ENCODE results near the gene ARHGEF39. TPM values are rescaled to one million over a fixed set of nuclear protein-coding genes. Genes with fewer than 3 reads are reported as not detected.
"Not testable (repeated sequence)": the region's sequence is repeated elsewhere in the genome, so short reads cannot be mapped to it uniquely, and the experiment has no call there.

The ARHGEF39 gene
- polyA plus RNA-seq, 3 donors from 2014 or later: 0.92 to 1.9 (median 1.1) TPM

DNA sequence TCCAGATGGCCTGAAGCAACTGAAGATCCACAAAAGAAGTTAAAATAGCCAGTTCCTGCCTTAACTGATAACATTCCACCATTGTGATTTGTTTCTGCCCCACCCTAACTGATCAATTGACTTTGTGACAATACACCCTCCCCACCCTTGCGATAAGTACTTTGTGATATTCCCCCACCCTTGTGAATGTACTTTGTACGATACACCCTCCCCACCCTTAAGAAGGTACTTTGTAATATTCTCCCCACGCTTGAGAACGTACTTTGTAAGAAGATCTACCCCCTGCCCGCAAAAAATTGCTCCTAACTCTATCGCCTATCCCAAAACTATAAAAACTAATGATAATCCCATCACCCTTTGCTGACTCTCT lies 28.1 kb downstream of the ARHGEF39 start:
- Mint-ChIP-seq H3K4me3 (peak overlapping the region; percentile 71 to 91 (median 76)), H3K4me1 (peaks cover 71 to 75% of the 10 kb centered on the region in 2 donors), H3K27ac (peak overlapping the region; percentile 95 to 98 (median 97)), H3K36me3 (peaks cover 6 to 22% (median 11%) of the 10 kb centered on the region in 3 donors)
- not testable (repeated sequence) for H3K27me3 Mint-ChIP-seq (ENCODE audit: low read depth in 3 of 3); DNase-seq; H3K9me3 Mint-ChIP-seq

DNA sequence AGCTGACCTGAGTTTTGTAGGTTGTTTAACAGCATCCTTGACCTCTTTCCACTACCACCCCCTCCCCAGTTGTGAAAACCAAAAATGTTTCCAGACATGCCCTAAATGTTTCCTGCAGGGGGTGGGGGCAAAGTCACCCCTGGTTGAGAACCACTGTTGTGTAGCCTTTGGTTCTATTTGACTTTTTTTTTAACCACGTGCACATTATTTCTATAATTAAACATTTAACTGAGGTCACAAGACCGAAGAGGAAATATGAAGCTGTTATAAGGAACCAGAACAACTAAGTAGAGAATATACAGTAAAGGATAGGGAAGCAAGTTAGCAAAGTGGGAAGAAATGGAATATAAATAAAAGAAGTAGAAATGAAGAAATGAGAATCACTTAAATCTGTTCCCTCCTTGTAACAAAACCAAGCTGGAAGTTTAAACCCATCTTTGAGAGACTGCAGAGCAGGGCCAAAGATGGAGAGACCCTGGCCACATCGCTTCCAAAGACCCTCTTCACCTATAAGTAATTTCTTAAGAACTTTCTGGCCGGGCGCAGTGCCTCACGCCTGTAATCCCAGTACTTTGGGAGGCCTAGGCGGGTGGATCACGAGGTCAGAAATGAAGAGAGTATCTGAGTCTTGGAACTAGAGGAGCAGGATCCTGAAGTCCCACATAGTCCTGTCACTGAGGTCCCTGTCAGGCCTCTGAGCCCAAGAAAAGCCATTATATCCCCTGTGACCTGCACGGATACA lies 28.7 kb downstream of the ARHGEF39 start:
- H3K4me1 Mint-ChIP-seq: peaks cover 65 to 69% of the 10 kb centered on the region in 2 donors
- H3K4me3 Mint-ChIP-seq: peak overlapping the region; percentile 71 to 91 (median 76)
- peak in 2 of 3 donors; percentile 26 to 28 for DNase-seq
- H3K9me3 Mint-ChIP-seq: no peaks in the 10 kb centered on the region
- H3K27ac Mint-ChIP-seq: peak overlapping the region; percentile 95 to 98 (median 97)
- H3K27me3 Mint-ChIP-seq (ENCODE audit: low read depth in 3 of 3): peaks cover 0 to 3% (median 0%) of the 10 kb centered on the region in 3 donors
- H3K36me3 Mint-ChIP-seq: peaks cover 6 to 22% (median 11%) of the 10 kb centered on the region in 3 donors

DNA sequence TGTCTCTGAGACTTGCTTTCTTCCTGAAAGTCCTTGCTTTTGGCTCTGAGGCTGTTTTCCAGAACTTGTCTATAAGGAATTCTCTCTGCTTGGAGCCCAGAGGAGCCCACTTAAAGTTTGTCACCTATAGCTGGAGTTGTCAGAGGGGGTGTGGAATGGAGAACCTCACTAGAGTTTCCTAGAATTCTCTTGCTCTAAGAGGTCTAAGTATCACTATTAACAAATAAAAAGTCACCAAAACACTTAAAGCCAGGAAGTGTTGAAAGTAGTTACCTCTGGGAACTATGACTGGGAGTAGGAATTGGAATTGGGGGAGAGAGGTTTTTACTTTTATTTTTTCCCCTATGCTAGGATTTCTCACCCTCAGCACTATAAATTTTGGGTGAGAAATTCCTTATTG lies 29.3 kb downstream of the ARHGEF39 start:
- no peak for DNase-seq
- peak overlapping the region; percentile 71 to 91 (median 76) for H3K4me3 Mint-ChIP-seq
- H3K9me3 Mint-ChIP-seq: no peaks in the 10 kb centered on the region
- peak overlapping the region; percentile 95 to 98 (median 97) for H3K27ac Mint-ChIP-seq
- H3K27me3 Mint-ChIP-seq (ENCODE audit: low read depth in 3 of 3): peaks cover 0 to 3% (median 0%) of the 10 kb centered on the region in 3 donors
- H3K36me3 Mint-ChIP-seq: peaks cover 4 to 22% (median 7%) of the 10 kb centered on the region in 3 donors
- H3K4me1 Mint-ChIP-seq: peaks cover 60 to 63% of the 10 kb centered on the region in 2 donors

DNA sequence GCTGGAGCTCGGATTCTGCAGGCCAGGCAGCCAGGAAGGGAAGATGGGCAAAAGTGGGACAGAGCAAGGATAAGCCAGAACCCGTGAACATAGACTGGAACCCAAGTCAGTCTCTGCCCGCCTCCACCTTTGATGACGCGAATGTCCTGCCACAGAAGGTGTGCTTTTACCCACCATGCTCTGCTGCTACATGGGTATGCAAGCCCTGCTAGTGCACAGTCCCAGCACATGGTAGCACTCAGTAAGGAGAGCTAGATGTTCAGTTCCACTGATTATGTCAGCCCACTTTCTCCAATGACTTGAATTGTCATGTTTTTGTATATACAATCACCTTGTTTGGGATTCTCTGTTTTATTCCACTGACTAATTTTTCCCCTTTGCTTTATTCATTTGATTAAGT lies 35.4 kb downstream of the ARHGEF39 start:
- Mint-ChIP-seq H3K27ac (peak overlapping the region in 1 of 6 donors; percentile 16), H3K9me3 (no peaks in the 10 kb centered on the region), H3K36me3 (peaks cover 0 to 16% (median 0%) of the 10 kb centered on the region in 3 donors), H3K4me3 (no peak overlapping the region), H3K27me3 (ENCODE audit: low read depth in 3 of 3) (peaks cover 0 to 1% (median 0%) of the 10 kb centered on the region in 3 donors), H3K4me1 (peaks cover 4 to 15% of the 10 kb centered on the region in 2 donors)
- no peak for DNase-seq

DNA sequence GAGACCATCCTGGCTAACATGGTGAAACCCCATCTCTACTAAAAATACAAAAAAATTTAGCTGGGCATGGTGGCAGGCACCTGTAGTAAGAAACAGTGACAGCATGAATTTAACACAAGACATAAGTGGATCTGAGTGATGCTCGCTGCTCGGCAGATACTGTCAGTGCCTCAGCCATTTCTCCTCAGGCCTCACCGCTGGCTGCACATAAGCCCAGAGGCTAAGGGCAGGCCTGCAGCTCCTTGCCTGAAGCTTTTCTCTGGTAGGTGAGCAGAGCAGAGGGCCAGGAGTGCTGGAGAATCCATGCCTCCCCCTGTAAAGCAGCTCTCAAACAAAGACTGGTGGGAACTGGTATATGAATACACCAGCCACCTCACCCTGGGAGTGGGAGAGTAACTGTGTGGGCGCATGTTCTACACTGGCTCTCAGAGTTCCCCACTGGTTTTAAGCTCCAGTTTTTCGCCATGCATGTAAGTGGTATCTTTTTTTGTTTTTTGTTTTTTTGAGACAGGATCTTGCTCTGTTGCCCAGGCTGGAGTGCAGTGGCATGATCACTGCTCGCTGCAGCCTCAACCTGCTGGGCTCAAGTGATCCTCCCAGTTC lies 36.5 kb downstream of the ARHGEF39 start:
- no peak overlapping the region for H3K27ac Mint-ChIP-seq
- H3K27me3 Mint-ChIP-seq (ENCODE audit: low read depth in 3 of 3): peaks cover 0 to 1% (median 0%) of the 10 kb centered on the region in 3 donors
- H3K36me3 Mint-ChIP-seq: peaks cover 0 to 10% (median 0%) of the 10 kb centered on the region in 3 donors
- no peaks in the 10 kb centered on the region for H3K9me3 Mint-ChIP-seq
- no peak overlapping the region for H3K4me3 Mint-ChIP-seq
- peaks cover 3 to 13% of the 10 kb centered on the region in 2 donors for H3K4me1 Mint-ChIP-seq
- DNase-seq: no peak

DNA sequence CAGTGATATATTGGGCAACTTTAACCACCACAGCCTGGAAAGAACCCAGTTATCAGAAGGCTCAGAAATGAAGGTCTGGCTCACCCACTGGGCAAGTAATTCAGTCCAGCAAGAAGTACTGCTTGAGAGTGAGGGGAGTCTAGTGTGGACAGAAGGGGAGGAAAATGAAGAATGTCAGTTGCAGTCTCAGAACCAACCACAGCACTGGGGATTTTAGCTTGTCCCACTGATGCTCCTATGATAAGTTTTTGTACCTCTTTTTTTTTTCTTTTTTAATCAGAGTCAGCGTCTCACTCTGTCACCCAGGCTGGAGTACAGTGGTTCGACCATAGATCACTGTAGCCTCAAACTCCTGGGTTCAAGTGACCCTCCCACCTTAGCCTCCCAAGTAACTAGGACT lies 37.4 kb downstream of the ARHGEF39 start:
- no peak for DNase-seq
- no peak overlapping the region for H3K4me3 Mint-ChIP-seq
- H3K27ac Mint-ChIP-seq: peak overlapping the region in 2 of 6 donors; percentile 30 to 50

DNA sequence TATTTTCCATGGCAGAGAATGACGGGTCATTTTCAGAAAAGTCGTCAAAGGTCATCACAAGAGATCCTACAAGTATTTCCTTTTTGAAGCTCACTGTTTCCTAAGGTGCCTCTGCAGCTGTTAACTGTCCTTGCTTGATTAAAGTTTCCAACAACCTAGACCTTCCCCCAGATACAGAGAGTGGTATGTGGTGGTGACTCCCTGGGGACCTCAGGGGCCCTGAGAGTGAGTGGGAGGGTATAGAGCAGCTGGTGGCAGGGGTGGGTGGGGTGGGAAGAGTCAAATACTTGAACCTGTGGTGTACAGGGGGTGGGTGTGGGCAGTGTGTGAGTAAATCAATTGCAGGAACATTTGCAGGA lies 45.2 kb downstream of the ARHGEF39 start:
- DNase-seq: no peak
- peak overlapping the region; percentile 92 to 100 (median 99) for H3K27ac Mint-ChIP-seq
- peaks cover 66 to 73% of the 10 kb centered on the region in 2 donors for H3K4me1 Mint-ChIP-seq
- H3K9me3 Mint-ChIP-seq: no peaks in the 10 kb centered on the region
- peak overlapping the region; percentile 89 to 93 (median 90) for H3K4me3 Mint-ChIP-seq
- peaks cover 0 to 2% (median 0%) of the 10 kb centered on the region in 3 donors for H3K36me3 Mint-ChIP-seq
- peaks cover 8 to 26% (median 25%) of the 10 kb centered on the region in 3 donors for H3K27me3 Mint-ChIP-seq (ENCODE audit: low read depth in 3 of 3)

More for the DNA sequence above, 37.4 kb downstream of the ARHGEF39 start:
- Mint-ChIP-seq H3K27me3 (ENCODE audit: low read depth in 3 of 3) (peaks cover 0 to 1% (median 0%) of the 10 kb centered on the region in 3 donors), H3K4me1 (peaks cover 3 to 13% of the 10 kb centered on the region in 2 donors), H3K9me3 (no peaks in the 10 kb centered on the region), H3K36me3 (peaks cover 0 to 6% (median 0%) of the 10 kb centered on the region in 3 donors)

DNA sequence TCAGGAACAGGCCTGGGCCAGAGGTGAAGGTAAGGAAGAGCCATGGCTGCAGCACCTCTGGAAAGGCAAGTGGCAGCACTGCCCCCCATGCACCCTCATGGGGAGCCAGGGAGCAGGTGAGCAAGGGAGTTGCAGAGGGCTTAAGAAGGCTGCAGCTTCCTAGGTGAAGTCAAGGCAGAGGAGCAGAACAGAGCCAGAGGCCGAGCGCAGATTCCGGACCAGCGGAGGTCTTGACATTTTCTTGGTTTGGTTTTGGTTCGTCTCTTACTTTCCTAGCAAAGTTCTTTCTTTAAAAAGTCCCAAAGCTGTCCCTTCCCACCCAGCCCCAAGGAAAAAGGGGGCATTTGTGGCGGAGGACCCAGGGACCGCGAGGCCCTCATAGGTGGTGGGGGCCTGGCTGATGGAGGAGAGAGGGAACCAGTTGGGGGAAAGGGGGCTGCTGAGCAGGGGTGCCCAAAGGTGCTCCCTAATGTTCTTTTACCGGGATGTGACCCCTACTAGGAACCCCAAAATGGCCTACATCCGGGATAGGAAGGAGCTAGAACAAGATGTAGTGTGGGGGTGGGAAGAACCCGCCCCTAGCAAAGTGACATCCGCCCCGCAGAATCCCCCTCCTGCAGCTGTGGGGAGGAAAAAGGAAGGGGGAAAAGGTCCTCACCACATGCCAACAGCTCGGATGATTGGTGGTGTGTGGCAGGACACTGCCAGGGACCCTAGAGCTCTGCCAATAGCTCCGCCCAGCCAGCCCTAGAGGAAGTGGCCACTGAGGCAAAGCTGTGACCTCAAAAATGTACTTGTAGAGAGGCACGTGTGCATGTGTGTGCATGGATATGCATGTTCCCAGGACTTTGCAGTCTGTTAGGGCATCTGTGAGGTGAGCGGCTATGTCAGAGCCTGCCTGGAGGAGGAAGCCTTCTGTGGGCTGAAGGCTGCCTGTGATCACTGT lies 45.9 kb downstream of the ARHGEF39 start:
- H3K27me3 Mint-ChIP-seq (ENCODE audit: low read depth in 3 of 3): peaks cover 8 to 26% (median 25%) of the 10 kb centered on the region in 3 donors
- H3K4me3 Mint-ChIP-seq: peak overlapping the region; percentile 89 to 93 (median 90)
- peaks cover 0 to 8% (median 0%) of the 10 kb centered on the region in 3 donors for H3K36me3 Mint-ChIP-seq
- H3K27ac Mint-ChIP-seq: peak overlapping the region; percentile 92 to 100 (median 99)
- no peaks in the 10 kb centered on the region for H3K9me3 Mint-ChIP-seq
- DNase-seq: peak; percentile 86 to 89 (median 87)
- peaks cover 68 to 71% of the 10 kb centered on the region in 2 donors for H3K4me1 Mint-ChIP-seq

DNA sequence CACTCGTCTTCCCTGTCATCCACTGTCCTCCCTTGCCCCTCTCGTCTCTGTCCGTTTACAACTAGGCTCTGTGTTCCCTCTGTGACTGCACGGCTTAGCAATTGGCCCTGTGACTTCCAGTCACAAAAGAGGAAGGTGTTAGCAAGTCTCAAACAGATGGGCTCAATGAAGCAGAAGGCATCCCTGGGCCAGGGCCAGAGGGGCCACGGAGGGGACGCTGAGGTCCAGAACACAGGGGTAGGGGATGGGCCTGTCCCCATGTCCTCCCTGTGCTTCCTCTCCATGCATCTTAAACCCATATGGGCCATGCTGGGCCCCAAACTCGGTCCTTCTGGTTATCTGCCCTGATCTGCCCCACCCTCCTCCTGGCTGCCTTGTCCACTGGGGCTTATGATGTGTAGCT lies 46.7 kb downstream of the ARHGEF39 start, which contains the start of gene CD72:
CD72 (minus strand) TSS at position 89 of the 403 bp plus-strand sequence. CDS start 110 bp downstream, outside the sequence.
- no peak for DNase-seq
- Mint-ChIP-seq H3K27me3 (ENCODE audit: low read depth in 3 of 3) (peaks cover 8 to 26% (median 24%) of the 10 kb centered on the region in 3 donors), H3K27ac (peak within 1 kb of the TSS; percentile 92 to 100 (median 99)), H3K36me3 (peaks cover 0 to 9% (median 0%) of the 10 kb centered on the region in 3 donors), H3K4me3 (peak within 1 kb of the TSS; percentile 89 to 93 (median 90)), H3K9me3 (peaks cover 0 to 2% (median 0%) of the 10 kb centered on the region in 6 donors), H3K4me1 (peaks cover 68 to 71% of the 10 kb centered on the region in 2 donors)

DNA sequence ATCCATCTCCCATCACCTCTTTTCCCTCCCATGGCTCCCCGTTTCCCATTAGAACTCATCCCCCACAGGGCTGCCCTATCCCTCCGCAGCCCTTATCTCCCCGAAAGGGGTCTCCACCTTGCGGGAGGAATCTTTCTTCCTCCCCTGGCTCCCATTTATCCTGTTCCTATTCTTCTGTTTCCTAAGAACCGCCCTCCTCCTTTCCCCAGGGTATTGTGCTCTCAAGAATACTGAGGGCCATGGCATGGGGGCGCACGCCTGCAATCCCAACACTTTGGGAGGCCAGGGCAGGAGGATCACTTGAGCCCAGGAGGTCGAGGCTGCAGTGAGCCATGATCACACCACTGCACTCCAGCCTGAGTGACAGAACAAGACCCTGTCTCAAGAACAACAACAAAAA lies 47.4 kb downstream of the ARHGEF39 start:
- H3K9me3 Mint-ChIP-seq: peaks cover 0 to 2% (median 0%) of the 10 kb centered on the region in 6 donors
- H3K4me1 Mint-ChIP-seq: peaks cover 68 to 71% of the 10 kb centered on the region in 2 donors
- H3K4me3 Mint-ChIP-seq: peak overlapping the region; percentile 89 to 93 (median 90)
- H3K27me3 Mint-ChIP-seq (ENCODE audit: low read depth in 3 of 3): peaks cover 8 to 26% (median 24%) of the 10 kb centered on the region in 3 donors
- no peak for DNase-seq
- peaks cover 0 to 9% (median 1%) of the 10 kb centered on the region in 3 donors for H3K36me3 Mint-ChIP-seq
- H3K27ac Mint-ChIP-seq: peak overlapping the region; percentile 92 to 100 (median 99)

DNA sequence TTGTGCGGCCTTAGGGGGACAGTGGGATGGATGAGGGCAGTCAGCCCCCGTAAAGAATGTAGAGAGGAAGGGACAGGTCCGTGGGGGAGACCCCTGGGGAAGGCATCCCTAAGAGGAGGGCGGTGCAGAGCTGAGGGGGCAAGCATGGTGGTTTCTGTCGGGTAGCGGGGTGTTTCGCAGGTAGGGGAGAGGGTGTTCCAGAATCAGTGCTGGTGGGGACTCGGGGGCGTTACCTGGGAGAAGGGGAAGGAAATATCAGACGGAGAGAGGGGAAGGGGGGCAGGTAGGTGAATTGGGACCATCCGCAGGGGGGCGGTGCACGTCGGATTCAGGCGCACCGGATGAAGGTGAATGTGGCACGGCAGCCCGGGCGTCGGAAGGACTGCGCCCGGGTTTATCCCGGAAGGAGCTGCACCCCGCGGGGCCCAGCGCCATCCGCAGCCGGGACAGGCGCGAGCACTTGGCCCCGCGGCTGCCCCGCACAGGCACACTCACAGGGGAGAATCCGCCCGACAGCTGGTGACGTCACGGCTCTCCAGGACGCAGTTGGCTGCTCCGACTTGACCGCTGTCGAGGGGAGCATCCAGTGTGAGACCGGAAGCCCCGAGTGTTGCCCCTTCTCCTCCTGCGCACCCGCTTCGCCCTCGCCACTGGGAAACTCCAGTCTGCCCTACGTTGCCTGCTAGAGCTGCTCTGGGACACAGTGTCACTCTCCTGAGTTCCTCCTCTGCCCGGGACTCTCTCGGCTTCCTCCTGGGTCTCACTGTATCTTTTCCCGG lies 48.1 kb downstream of the ARHGEF39 start:
- DNase-seq: peak; percentile 86 to 90 (median 88)
- peaks cover 68% of the 10 kb centered on the region in 2 donors for H3K4me1 Mint-ChIP-seq
- peaks cover 8 to 26% (median 24%) of the 10 kb centered on the region in 3 donors for H3K27me3 Mint-ChIP-seq (ENCODE audit: low read depth in 3 of 3)
- H3K9me3 Mint-ChIP-seq: peaks cover 0 to 2% (median 0%) of the 10 kb centered on the region in 6 donors
- peak overlapping the region; percentile 89 to 93 (median 90) for H3K4me3 Mint-ChIP-seq
- peaks cover 0 to 9% (median 3%) of the 10 kb centered on the region in 3 donors for H3K36me3 Mint-ChIP-seq
- H3K27ac Mint-ChIP-seq: peak overlapping the region; percentile 92 to 100 (median 99)

DNA sequence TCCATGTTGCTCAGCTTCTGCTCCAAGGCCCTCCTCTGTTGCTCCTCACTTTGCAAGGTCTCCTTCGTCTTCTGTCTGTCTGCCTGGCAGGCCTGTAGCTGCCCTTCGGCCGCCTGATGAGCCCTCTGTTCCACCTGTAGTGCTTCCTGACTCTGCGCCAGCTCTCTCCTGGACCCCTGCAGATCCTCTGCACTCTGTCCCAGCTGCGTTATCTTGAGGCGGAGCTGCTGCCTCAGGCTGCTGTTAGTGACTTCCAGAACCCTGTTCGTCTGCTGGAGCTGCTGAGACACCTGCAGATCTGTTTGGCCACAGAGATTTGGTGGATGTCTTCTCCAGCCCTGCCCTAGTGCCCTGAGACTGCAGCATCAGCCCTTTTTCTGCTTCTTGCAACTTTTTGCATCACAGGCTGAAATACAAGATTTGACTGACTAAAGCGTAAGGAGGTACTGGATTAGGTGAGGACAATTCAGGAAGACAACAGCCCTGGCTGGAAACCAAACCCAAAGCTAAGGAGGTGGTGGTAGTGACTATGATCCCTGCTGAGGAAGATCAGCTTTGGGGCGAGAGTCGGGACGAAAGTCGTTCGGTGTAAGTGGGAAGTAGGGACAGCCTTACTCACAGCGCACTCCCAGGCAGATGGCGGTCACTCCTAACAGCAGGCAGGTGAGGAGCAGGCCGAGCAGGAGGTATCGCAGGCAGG lies 48.9 kb downstream of the ARHGEF39 start:
- peaks cover 0 to 2% (median 0%) of the 10 kb centered on the region in 6 donors for H3K9me3 Mint-ChIP-seq
- peaks cover 67 to 68% of the 10 kb centered on the region in 2 donors for H3K4me1 Mint-ChIP-seq
- H3K4me3 Mint-ChIP-seq: peak overlapping the region; percentile 89 to 93 (median 90)
- no peak for DNase-seq
- peak overlapping the region; percentile 92 to 100 (median 99) for H3K27ac Mint-ChIP-seq
- peaks cover 8 to 26% (median 24%) of the 10 kb centered on the region in 3 donors for H3K27me3 Mint-ChIP-seq (ENCODE audit: low read depth in 3 of 3)
- peaks cover 0 to 17% (median 9%) of the 10 kb centered on the region in 3 donors for H3K36me3 Mint-ChIP-seq
